Suprapubic skin (tissue), 4 donors: Measurements from ENCODE around the gene MLPH.

Experiments used
- EP300 ChIP-seq: sonication (generic); formaldehyde crosslinking; IDR thresholded peaks from one replicate; pipeline ENCODE4 v1.6.1; 2017; ENCODE audit warnings: antibody characterized with exemption
- POLR2A ChIP-seq, 2 donors: fragments of 450-650 bp; IDR thresholded peaks; one replicate each; pipeline ENCODE4 v1.6.1; 2017; ENCODE audit warnings: antibody characterized with exemption in 2 of 2, mild to moderate bottlenecking in 2 of 2, moderate library complexity in 2 of 2
- POLR2AphosphoS5 ChIP-seq, 3 donors: sonication (generic); formaldehyde crosslinking; IDR thresholded peaks; one replicate each; pipeline ENCODE4 v1.6.1; 2017; ENCODE audit warnings: antibody characterized with exemption in 3 of 3
- TF ChIP-seq, protein P1 (sequence below), 2 donors: fragments of 200-600 bp in 1 of 2; fragments of 450-650 bp in 1 of 2; sonication (generic) in 1 of 2; IDR thresholded peaks; one replicate each; pipeline ENCODE4 v1.5.1; 2016 to 2019; ENCODE audit warnings: antibody characterized with exemption in 2 of 2, mild to moderate bottlenecking in 1 of 2, moderate library complexity in 1 of 2

DNA sequence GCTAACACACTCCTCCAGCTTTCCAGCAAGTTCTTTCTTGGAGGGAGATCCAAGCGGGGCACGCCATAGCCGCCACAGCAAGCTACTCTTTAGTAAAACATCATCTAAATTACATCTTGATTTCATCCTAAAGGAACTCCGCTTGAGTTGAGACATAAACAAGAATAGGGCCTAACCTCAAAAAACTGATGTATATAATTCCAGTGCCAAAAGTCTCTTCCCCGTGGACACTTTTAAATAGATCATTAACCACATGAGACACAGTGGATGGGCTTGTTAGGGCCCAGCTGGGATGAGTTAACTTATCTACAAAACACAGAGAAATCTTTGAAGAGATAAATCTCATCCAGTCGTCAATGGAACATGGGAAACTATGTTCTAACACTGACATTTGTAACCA is 20.8 kb upstream of the MLPH start:
- TF ChIP-seq, protein P1, sequence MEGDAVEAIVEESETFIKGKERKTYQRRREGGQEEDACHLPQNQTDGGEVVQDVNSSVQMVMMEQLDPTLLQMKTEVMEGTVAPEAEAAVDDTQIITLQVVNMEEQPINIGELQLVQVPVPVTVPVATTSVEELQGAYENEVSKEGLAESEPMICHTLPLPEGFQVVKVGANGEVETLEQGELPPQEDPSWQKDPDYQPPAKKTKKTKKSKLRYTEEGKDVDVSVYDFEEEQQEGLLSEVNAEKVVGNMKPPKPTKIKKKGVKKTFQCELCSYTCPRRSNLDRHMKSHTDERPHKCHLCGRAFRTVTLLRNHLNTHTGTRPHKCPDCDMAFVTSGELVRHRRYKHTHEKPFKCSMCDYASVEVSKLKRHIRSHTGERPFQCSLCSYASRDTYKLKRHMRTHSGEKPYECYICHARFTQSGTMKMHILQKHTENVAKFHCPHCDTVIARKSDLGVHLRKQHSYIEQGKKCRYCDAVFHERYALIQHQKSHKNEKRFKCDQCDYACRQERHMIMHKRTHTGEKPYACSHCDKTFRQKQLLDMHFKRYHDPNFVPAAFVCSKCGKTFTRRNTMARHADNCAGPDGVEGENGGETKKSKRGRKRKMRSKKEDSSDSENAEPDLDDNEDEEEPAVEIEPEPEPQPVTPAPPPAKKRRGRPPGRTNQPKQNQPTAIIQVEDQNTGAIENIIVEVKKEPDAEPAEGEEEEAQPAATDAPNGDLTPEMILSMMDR (IDR thresholded peaks at IDR 0.05), result no peak
- TF ChIP-seq POLR2A (IDR thresholded peaks at IDR 0.05) (no peak), POLR2AphosphoS5 (IDR thresholded peaks at IDR 0.05) (no peak), EP300 (no peak)
